ENCODE measurements around the gene SS18.

- TF ChIP-seq CTCF (IDR thresholded peaks at IDR 0.05) (no peak), POLR2AphosphoS5 (IDR thresholded peaks at IDR 0.05) (no peak)
Measured at GRCh38 chr18:26002375-26002910, 88.0 kb downstream of the SS18 start.

Measured in suprapubic skin (tissue), 3 donors.